Measurements from ENCODE around the gene CD151.

The CD151 gene

DNA sequence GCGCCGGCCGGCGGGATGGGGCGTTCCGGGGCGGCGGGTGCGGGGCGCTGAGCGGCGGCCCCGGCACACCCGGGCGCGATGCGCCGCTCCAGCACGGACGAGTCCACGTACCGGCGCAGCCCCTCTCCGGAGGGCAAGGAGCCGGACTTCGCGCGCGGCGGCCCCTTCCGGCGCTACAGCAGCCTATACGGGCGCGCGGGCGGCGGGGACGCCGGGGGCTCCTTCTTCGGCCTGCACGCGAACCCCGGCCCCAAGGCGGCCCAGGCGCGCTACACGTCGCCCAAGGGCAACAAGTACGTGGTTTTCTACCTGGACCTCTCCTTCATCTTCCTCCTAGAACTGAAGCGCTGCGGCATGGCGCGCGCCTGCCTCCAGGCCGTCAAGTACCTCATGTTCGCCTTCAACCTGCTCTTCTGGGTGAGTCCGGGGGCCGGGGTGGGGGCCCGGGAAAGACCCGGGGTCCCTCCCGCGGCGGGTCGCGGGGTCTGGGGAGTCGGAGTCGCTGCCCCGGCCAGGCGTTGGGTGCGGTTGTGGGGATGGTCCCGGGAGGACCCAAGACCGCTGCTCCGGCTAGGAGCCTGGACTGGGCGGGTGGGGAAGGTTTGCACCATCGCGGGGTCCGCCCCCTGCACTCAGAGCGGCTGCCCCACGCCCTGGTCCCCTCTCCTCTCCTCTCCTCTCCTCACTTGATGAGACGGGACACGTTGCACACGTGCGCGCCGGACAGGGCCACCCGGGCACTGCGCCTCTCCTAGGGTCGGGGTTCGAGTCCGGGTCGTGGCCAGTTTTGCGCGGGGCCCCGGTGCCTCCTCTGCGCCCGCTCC, 17.4 kb downstream of the CD151 start:
- TF ChIP-seq, protein P1, sequence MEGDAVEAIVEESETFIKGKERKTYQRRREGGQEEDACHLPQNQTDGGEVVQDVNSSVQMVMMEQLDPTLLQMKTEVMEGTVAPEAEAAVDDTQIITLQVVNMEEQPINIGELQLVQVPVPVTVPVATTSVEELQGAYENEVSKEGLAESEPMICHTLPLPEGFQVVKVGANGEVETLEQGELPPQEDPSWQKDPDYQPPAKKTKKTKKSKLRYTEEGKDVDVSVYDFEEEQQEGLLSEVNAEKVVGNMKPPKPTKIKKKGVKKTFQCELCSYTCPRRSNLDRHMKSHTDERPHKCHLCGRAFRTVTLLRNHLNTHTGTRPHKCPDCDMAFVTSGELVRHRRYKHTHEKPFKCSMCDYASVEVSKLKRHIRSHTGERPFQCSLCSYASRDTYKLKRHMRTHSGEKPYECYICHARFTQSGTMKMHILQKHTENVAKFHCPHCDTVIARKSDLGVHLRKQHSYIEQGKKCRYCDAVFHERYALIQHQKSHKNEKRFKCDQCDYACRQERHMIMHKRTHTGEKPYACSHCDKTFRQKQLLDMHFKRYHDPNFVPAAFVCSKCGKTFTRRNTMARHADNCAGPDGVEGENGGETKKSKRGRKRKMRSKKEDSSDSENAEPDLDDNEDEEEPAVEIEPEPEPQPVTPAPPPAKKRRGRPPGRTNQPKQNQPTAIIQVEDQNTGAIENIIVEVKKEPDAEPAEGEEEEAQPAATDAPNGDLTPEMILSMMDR (IDR thresholded peaks at IDR 0.05; ENCODE audit: low read depth, low read length): no peak
- no peak overlapping the region for H3K27ac ChIP-seq
- H3K36me3 ChIP-seq: no peaks in the 10 kb centered on the region
- H3K9me3 ChIP-seq (ENCODE audit: severe bottlenecking): no peaks in the 10 kb centered on the region
- H3K4me3 ChIP-seq (ENCODE audit: low read depth, low read length): peak overlapping the region; percentile 33
- no peak for DNase-seq
- no peaks in the 10 kb centered on the region for H3K27me3 ChIP-seq (ENCODE audit: insufficient read depth, low read depth, severe bottlenecking)

DNA sequence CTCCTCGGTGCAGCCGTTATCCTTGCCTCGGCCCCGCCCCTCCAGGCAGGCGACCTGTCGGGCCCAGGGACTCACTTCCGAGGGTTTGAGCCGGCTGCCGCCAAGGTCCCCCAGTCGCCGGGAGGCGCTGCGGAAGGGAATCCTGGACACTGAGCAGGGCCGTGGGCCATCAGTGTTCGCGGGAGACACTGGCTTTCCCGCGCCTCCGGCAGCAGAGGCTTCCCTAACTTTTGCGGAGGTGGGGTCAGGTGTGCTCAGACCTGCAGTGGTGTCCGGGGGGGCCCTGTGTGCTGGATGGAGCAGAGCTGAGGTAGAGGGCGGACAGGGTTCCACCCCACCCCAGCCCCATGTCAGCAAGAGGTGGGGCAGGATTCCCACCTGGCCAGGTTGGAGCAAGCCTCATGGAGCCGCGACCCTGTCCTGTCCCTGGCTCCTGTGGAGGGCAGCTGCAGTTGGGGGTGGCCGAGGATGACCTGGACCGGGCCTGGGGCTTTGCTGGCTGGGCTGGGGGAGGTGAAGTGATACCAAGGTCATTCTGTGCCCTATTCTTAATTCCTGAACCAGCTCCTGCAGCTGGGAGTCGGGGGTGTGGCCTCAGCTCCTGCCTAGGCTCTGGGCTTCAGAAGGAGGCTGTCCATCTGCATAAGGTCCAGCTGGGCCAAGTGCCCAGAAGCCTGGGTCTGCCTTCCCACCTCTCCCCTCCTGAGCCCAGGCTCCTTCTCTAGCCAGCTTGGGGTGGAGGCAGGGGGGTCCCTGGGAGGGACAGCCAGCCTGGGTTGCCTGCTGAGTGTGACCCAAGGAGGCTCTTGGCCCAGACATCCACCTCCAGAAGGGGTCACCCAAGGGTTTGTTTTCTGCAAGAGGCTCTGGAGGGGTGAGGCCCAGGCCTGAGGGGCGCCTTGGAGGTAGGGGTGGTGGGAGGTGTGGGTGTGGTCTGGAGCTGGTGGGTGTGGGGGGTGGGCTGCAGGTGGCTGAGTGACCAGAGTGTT, 18.3 kb downstream of the CD151 start:
- Histone ChIP-seq H3K36me3 (no peaks in the 10 kb centered on the region), H3K9me3 (ENCODE audit: severe bottlenecking) (no peaks in the 10 kb centered on the region), H3K4me3 (ENCODE audit: low read depth, low read length) (peak overlapping the region; percentile 33), H3K27ac (no peak overlapping the region), H3K27me3 (ENCODE audit: insufficient read depth, low read depth, severe bottlenecking) (no peaks in the 10 kb centered on the region)
- TF ChIP-seq, protein P1 (IDR thresholded peaks at IDR 0.05; ENCODE audit: low read depth, low read length): peak; percentile 64
- peak; percentile 75 for DNase-seq

DNA sequence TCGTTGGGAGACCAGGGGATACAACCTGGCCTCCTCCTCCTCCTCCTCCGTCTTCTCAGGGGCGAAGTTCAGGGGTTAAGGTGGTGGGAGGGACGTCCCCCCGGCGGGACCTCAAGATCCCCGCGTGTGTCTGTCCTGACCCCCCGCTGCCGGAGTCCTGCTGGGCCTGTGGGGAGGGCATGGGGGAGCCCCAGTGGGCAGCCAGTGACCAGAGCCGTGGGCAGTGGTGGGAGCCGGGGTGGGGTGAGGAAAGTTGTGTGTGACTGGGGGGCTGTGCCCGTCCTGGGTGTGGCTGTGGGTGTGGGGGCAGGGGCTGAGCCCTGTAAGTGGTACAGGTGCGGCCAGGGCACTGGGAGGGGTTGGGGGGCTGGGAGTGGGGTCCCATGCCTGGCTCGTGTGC, 20.0 kb downstream of the CD151 start:
- no peak for DNase-seq
- Histone ChIP-seq H3K27me3 (ENCODE audit: insufficient read depth, low read depth, severe bottlenecking) (no peaks in the 10 kb centered on the region), H3K4me3 (ENCODE audit: low read depth, low read length) (no peak overlapping the region), H3K27ac (no peak overlapping the region), H3K9me3 (ENCODE audit: severe bottlenecking) (no peaks in the 10 kb centered on the region), H3K36me3 (no peaks in the 10 kb centered on the region)
- TF ChIP-seq, protein P1 (IDR thresholded peaks at IDR 0.05; ENCODE audit: low read depth, low read length): no peak

DNA sequence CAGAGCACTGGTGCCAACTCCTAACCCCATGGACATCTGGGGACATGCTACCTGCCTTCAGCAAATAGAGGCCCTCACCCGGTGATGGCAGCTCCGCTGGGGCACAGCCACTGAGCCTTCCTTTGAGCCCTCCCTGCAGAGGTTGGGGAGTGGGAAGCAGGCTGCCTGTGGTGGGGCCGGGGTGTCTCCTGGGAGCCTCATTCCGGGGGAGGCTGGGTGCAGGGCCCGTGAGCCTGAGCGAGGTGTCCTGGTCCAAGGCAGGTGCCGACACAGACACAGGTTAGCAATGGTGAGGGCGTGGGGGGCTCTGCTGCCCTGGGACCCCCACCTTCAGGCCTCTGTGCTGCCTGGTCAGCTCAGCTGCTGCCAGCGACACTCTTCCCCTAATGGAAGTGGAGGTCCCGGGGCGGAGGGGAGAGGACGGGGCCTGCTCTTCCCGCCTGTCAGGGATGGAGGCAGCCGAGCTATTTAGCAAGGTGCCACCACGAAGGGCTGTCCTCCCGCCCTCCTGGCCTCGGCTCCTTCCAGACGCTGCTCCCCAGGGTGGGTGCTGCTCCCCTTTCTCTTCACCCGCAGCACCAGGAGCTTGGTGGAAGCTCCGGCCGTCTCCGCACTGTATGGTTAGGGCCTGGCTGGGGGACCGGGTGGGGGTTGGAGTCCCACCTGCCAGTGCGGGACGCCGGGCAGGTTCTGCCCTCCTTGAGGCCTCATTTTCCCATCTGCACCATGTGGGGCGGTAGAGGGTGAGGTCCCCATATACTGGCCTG, 21.1 kb downstream of the CD151 start:
- H3K27ac ChIP-seq: no peak overlapping the region
- no peak for DNase-seq
- no peak overlapping the region for H3K4me3 ChIP-seq (ENCODE audit: low read depth, low read length)
- H3K27me3 ChIP-seq (ENCODE audit: insufficient read depth, low read depth, severe bottlenecking): no peaks in the 10 kb centered on the region
- no peaks in the 10 kb centered on the region for H3K9me3 ChIP-seq (ENCODE audit: severe bottlenecking)
- no peaks in the 10 kb centered on the region for H3K36me3 ChIP-seq
- TF ChIP-seq, protein P1 (IDR thresholded peaks at IDR 0.05; ENCODE audit: low read depth, low read length): no peak

DNA sequence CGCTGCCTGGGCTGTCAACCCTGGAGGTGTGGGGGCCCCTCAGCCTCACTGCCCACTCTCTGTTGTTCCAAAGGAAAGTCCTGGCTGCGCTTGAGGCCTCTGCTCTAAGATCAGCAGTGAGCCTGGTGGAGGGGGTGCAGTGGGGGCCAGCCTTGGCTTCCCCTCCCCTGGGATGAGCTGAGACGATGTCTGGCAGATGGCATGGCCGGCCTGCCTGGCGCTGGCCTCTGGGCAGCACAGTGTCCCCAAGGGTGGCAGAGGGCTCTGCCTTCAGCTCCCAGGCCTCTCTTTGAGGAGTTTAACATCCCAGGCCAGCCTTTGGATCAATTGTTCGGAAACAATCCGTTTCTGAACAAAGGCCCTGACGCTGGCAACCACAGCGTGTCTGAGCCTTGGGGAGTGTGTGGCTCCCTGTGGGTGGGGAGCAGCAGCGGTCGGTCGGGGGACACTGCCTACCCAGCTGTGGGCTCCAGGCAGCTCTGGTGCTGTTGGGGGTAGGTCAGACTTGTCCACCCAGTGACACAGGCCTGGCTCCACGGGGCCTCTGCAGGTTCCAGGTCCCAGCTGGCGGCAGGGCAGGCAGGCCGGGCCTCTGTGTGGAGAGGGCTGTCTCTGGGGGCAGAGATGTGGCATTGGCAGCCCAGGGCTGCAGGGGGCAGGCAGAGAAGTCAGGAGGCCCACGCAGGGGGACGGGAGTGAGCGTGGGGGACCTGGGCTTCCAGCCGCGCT, 22.0 kb downstream of the CD151 start:
- no peaks in the 10 kb centered on the region for H3K36me3 ChIP-seq
- DNase-seq: no peak
- no peaks in the 10 kb centered on the region for H3K9me3 ChIP-seq (ENCODE audit: severe bottlenecking)
- no peaks in the 10 kb centered on the region for H3K27me3 ChIP-seq (ENCODE audit: insufficient read depth, low read depth, severe bottlenecking)
- H3K4me3 ChIP-seq (ENCODE audit: low read depth, low read length): no peak overlapping the region
- peak overlapping the region; percentile 28 for H3K27ac ChIP-seq
- TF ChIP-seq, protein P1 (IDR thresholded peaks at IDR 0.05; ENCODE audit: low read depth, low read length): no peak
